ENCODE measurements around the gene LRRC27.

DNA sequence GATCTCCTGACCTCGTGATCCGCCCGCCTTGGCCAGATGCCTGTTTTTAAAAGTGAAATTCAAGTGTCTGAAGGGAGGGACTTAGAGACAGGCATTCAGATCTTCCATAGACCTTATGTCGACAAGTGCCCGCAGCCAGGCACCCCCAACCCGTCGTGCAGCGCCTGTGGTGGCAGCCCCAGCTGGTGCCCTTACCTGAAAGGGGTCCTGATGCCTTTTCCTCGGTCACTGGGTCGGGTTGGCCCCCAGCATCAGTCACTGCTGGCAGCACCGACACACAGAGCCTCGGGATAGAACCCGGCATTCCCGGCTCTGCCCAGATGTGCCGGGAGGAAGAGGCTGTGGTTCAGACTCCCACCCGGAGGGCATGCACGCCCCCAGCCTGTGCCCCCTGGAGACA, 23.3 kb downstream of the LRRC27 start:
- TF ChIP-seq, protein P1, sequence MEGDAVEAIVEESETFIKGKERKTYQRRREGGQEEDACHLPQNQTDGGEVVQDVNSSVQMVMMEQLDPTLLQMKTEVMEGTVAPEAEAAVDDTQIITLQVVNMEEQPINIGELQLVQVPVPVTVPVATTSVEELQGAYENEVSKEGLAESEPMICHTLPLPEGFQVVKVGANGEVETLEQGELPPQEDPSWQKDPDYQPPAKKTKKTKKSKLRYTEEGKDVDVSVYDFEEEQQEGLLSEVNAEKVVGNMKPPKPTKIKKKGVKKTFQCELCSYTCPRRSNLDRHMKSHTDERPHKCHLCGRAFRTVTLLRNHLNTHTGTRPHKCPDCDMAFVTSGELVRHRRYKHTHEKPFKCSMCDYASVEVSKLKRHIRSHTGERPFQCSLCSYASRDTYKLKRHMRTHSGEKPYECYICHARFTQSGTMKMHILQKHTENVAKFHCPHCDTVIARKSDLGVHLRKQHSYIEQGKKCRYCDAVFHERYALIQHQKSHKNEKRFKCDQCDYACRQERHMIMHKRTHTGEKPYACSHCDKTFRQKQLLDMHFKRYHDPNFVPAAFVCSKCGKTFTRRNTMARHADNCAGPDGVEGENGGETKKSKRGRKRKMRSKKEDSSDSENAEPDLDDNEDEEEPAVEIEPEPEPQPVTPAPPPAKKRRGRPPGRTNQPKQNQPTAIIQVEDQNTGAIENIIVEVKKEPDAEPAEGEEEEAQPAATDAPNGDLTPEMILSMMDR (IDR thresholded peaks at IDR 0.05), result no peak
- no peak for TF ChIP-seq POLR2A (IDR thresholded peaks at IDR 0.05)

All from breast epithelium (tissue), 3 donors.